GM21360 (cell line): ENCODE results near the gene ENC1.
A peak's percentile ranks its signal among the peaks of the same experiment; 100 is the strongest.

Experiments used
- ATAC-seq: cut with Tn5 transposase; IDR thresholded peaks from one replicate; pipeline ENCODE4 v1.9.1; 2021; ENCODE audit warnings: mild to moderate bottlenecking, moderate library complexity; ENCODE audit not compliant: unreplicated experiment

The ENC1 gene

GRCh38 chr5:74633695-74634094 is 6.8 kb downstream of the ENC1 start:
- ATAC-seq: no peak

GRCh38 chr5:74632947-74633356 is 7.6 kb downstream of the ENC1 start:
- no peak for ATAC-seq

- ATAC-seq: peak; percentile 90
Measured at GRCh38 chr5:74631081-74631953, 9.2 kb downstream of the ENC1 start.

GRCh38 chr5:74630453-74631066 is 10.0 kb downstream of the ENC1 start:
- ATAC-seq: no peak

GRCh38 chr5:74629326-74629725 is 11.2 kb downstream of the ENC1 start:
- ATAC-seq: no peak

- no peak for ATAC-seq
Measured at GRCh38 chr5:74628359-74628758, 12.2 kb downstream of the ENC1 start.

GRCh38 chr5:74627646-74628279 is 12.8 kb downstream of the ENC1 start:
- ATAC-seq: no peak

- ATAC-seq: no peak
Measured at GRCh38 chr5:74626386-74627222, 13.9 kb downstream of the ENC1 start.

- no peak for ATAC-seq
Measured at GRCh38 chr5:74625742-74626241, 14.7 kb downstream of the ENC1 start.

- no peak for ATAC-seq
Measured at GRCh38 chr5:74624931-74625505, 15.5 kb downstream of the ENC1 start.

GRCh38 chr5:74624501-74624900 is 16.0 kb downstream of the ENC1 start:
- no peak for ATAC-seq

- no peak for ATAC-seq
Measured at GRCh38 chr5:74623748-74624408, 16.6 kb downstream of the ENC1 start.

GRCh38 chr5:74623006-74623611 is 17.4 kb downstream of the ENC1 start:
- no peak for ATAC-seq

- no peak for ATAC-seq
Measured at GRCh38 chr5:74622122-74622521, 18.4 kb downstream of the ENC1 start.

GRCh38 chr5:74621492-74621891 is 19.0 kb downstream of the ENC1 start:
- ATAC-seq: no peak

GRCh38 chr5:74619308-74619707 is 21.2 kb downstream of the ENC1 start:
- no peak for ATAC-seq

GRCh38 chr5:74618106-74618505 is 22.4 kb downstream of the ENC1 start:
- no peak for ATAC-seq

- ATAC-seq: no peak
Measured at GRCh38 chr5:74617202-74617601, 23.3 kb downstream of the ENC1 start.
